HEK293 (cell line): ENCODE data around the gene KCNMA1.
A peak's percentile ranks its signal among the peaks of the same experiment; 100 is the strongest.

ENCODE experiments used
- FEZF1 ChIP-seq: fragments of 450-650 bp; formaldehyde crosslinking; IDR thresholded peaks from 2 replicates; pipeline ENCODE4 v1.5.1; 2016; ENCODE audit warnings: missing biosample characterization, missing genetic modification characterization
- GLI2 ChIP-seq: fragments of 450-650 bp; formaldehyde crosslinking; IDR thresholded peaks from 2 replicates; pipeline ENCODE4; 2017; ENCODE audit warnings: missing biosample characterization, missing genetic modification characterization, low read depth, borderline replicate concordance
- IKZF3 ChIP-seq: fragments of 450-650 bp; IDR thresholded peaks from 2 replicates; pipeline ENCODE4 v1.5.0; 2018; ENCODE audit warnings: missing biosample characterization, mild to moderate bottlenecking, missing genetic modification characterization, moderate library complexity
- KLF10 ChIP-seq: fragments of 450-650 bp; IDR thresholded peaks from 2 replicates; pipeline ENCODE4 v1.5.1; 2018; ENCODE audit warnings: missing biosample characterization, mild to moderate bottlenecking, missing genetic modification characterization
- KLF7 ChIP-seq: fragments of 450-650 bp; formaldehyde crosslinking; IDR thresholded peaks from 2 replicates; pipeline ENCODE4 v1.5.1; 2016; ENCODE audit warnings: missing biosample characterization, missing genetic modification characterization, borderline replicate concordance
- MZF1 ChIP-seq: fragments of 450-650 bp; formaldehyde crosslinking; IDR thresholded peaks from 2 replicates; pipeline ENCODE4 v1.5.1; 2017; ENCODE audit warnings: missing biosample characterization, missing genetic modification characterization, borderline replicate concordance
- OSR2 ChIP-seq: fragments of 450-650 bp; formaldehyde crosslinking; IDR thresholded peaks from 2 replicates; pipeline ENCODE4 v1.5.1; 2016; ENCODE audit warnings: missing biosample characterization, missing genetic modification characterization
- OVOL3 ChIP-seq: fragments of 450-650 bp; formaldehyde crosslinking; IDR thresholded peaks from 2 replicates; pipeline ENCODE4 v1.5.1; 2016; ENCODE audit warnings: missing biosample characterization, missing genetic modification characterization
- PRDM4 ChIP-seq: fragments of 450-650 bp; formaldehyde crosslinking; IDR thresholded peaks from 2 replicates; pipeline ENCODE4 v1.5.1; 2017; ENCODE audit warnings: missing biosample characterization, missing genetic modification characterization
- SCRT1 ChIP-seq: fragments of 450-650 bp; formaldehyde crosslinking; IDR thresholded peaks from 2 replicates; pipeline ENCODE4 v1.5.1; 2016; ENCODE audit warnings: missing biosample characterization, missing genetic modification characterization, borderline replicate concordance
- SCRT2 ChIP-seq: fragments of 450-650 bp; formaldehyde crosslinking; IDR thresholded peaks from 2 replicates; pipeline ENCODE4 v1.5.1; 2016; ENCODE audit warnings: missing biosample characterization, missing genetic modification characterization
- TSHZ1 ChIP-seq: fragments of 450-650 bp; formaldehyde crosslinking; IDR thresholded peaks from 2 replicates; pipeline ENCODE4 v1.5.1; 2016; ENCODE audit warnings: missing biosample characterization, missing genetic modification characterization, borderline replicate concordance
- ZBTB1 ChIP-seq: fragments of 450-650 bp; formaldehyde crosslinking; IDR thresholded peaks from 2 replicates; pipeline ENCODE4 v1.5.1; 2016; ENCODE audit warnings: missing biosample characterization, missing genetic modification characterization
- ZBTB11 ChIP-seq: fragments of 450-650 bp; formaldehyde crosslinking; conservative IDR thresholded peaks from 2 replicates; pipeline ENCODE4 v1.5.1; 2016; ENCODE audit warnings: low read depth, missing biosample characterization, missing genetic modification characterization
- ZBTB17 ChIP-seq: fragments of 450-650 bp; formaldehyde crosslinking; IDR thresholded peaks from 2 replicates; pipeline ENCODE4 v1.5.1; 2016; ENCODE audit warnings: missing biosample characterization, missing genetic modification characterization
- ZBTB8A ChIP-seq: fragments of 450-650 bp; formaldehyde crosslinking; IDR thresholded peaks from 2 replicates; pipeline ENCODE4 v1.5.1; 2016; ENCODE audit warnings: missing biosample characterization, missing genetic modification characterization
- ZIC2 ChIP-seq: fragments of 450-650 bp; formaldehyde crosslinking; IDR thresholded peaks from 2 replicates; pipeline ENCODE4 v1.5.1; 2016; ENCODE audit warnings: missing biosample characterization, missing genetic modification characterization
- ZNF10 ChIP-seq: fragments of 450-650 bp; formaldehyde crosslinking; IDR thresholded peaks from 2 replicates; pipeline ENCODE4 v1.5.1; 2017; ENCODE audit warnings: missing biosample characterization, missing genetic modification characterization
- ZNF2 ChIP-seq: fragments of 450-650 bp; formaldehyde crosslinking; IDR thresholded peaks from 2 replicates; pipeline ENCODE4 v1.5.1; 2016; ENCODE audit warnings: missing biosample characterization, missing genetic modification characterization
- ZNF324 ChIP-seq: fragments of 450-650 bp; formaldehyde crosslinking; IDR thresholded peaks from 2 replicates; pipeline ENCODE4 v1.5.1; 2016; ENCODE audit warnings: missing biosample characterization, missing genetic modification characterization
- ZNF341 ChIP-seq: fragments of 450-650 bp; formaldehyde crosslinking; IDR thresholded peaks from 2 replicates; pipeline ENCODE4; 2016; ENCODE audit warnings: low read depth, missing biosample characterization, missing genetic modification characterization
- ZNF501 ChIP-seq: fragments of 450-650 bp; formaldehyde crosslinking; IDR thresholded peaks from 2 replicates; pipeline ENCODE4 v1.5.1; 2016; ENCODE audit warnings: missing biosample characterization, missing genetic modification characterization
- ZNF596 ChIP-seq: fragments of 450-650 bp; IDR thresholded peaks from 2 replicates; pipeline ENCODE4 v1.5.0; 2018; ENCODE audit warnings: missing biosample characterization, mild to moderate bottlenecking, missing genetic modification characterization, moderate library complexity
- ZNF610 ChIP-seq: fragments of 450-650 bp; formaldehyde crosslinking; IDR thresholded peaks from 2 replicates; pipeline ENCODE4 v1.5.1; 2016; ENCODE audit warnings: missing biosample characterization, missing genetic modification characterization, borderline replicate concordance
- ZNF785 ChIP-seq: fragments of 450-650 bp; formaldehyde crosslinking; IDR thresholded peaks from 2 replicates; pipeline ENCODE4 v1.5.1; 2016; ENCODE audit warnings: missing biosample characterization, missing genetic modification characterization
- ZSCAN30 ChIP-seq: fragments of 450-650 bp; IDR thresholded peaks from 2 replicates; pipeline ENCODE4 v1.5.1; 2018; ENCODE audit warnings: missing biosample characterization, mild to moderate bottlenecking, missing genetic modification characterization, moderate library complexity
- TF ChIP-seq, protein P1 (sequence below): fragments of 450-650 bp; formaldehyde crosslinking; IDR thresholded peaks from 2 replicates; pipeline ENCODE4 v1.5.1; 2016; ENCODE audit warnings: missing biosample characterization, missing genetic modification characterization
- TF ChIP-seq, protein P2 (sequence below): fragments of 450-650 bp; formaldehyde crosslinking; IDR thresholded peaks from 2 replicates; pipeline ENCODE4 v1.5.1; 2016; ENCODE audit warnings: missing biosample characterization, missing genetic modification characterization

The KCNMA1 gene

DNA sequence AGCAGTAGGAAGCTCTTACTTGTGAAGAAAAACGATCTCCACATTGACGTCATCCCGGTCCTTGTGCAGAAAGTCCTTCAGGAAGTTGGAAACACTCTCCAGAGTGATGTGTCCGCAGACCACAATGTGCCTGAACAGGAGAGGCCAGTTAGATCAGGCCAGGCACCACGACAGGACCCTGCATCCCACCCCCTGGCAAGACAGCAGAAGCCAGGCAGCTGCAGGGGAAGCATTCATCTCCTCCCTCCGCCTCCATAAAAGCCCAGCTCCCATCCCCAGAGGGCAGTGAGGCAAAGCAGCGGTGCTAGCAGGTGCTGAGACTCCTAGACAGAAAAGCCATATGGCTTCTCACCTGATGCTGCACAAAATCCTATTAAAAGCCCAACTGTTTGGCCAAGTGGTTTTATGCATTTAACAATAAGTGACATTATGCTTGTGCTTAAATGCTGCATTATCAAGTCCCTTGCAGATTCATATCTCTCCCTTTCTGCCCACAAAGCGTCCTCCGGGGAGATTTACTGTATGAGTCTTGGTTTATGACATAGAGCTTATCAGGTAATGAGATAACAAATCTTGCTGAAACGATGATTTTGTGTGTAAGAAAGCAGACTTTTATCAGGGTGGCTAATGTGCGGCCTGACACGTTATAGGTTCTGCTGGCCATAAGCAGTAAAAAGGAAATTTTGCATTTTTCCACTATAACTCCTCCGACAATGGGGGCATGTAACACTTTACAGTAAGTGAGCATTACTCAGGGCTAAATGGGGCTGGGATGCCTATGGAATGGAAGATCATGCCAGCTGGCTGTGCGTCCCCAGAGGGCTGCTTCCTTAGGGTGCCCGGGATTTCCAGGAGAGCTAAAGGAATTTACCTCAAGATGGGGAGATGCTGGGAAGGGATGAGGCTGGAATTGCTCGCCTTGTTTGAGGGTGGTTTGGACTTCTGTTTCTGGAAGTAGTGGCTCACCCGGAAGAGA, 546.9 kb downstream of the KCNMA1 start (continued):
- TF ChIP-seq ZBTB11 (tag by site-specific recombination), result peak; percentile 25; the same call in 1 of the 2 replicates
- TF ChIP-seq OVOL3 (tag by site-specific recombination), result peak; percentile 71; the same call in 1 of the 2 replicates
- peak; percentile 46; the same call in 1 of the 2 replicates for TF ChIP-seq ZNF596 (tag by site-specific recombination)
- no peak for TF ChIP-seq ZBTB17 (tag by site-specific recombination)
- peak; percentile 74 for TF ChIP-seq SCRT2 (tag by site-specific recombination)
- peak; percentile 20; the same call in 1 of the 2 replicates for TF ChIP-seq KLF7
- peak; percentile 42; the same call in 1 of the 2 replicates for TF ChIP-seq MZF1
- peak; percentile 44; the same call in 1 of the 2 replicates for TF ChIP-seq ZNF501
- peak; percentile 98 for TF ChIP-seq SCRT1 (tag by site-specific recombination)
- peak; percentile 65; the same call in 1 of the 2 replicates for TF ChIP-seq ZSCAN30 (tag by site-specific recombination)
- TF ChIP-seq GLI2 (tag by site-specific recombination), result 0 out of 2 replicates have a peak, but pooled peaks have one; percentile 49
- TF ChIP-seq, protein P1, sequence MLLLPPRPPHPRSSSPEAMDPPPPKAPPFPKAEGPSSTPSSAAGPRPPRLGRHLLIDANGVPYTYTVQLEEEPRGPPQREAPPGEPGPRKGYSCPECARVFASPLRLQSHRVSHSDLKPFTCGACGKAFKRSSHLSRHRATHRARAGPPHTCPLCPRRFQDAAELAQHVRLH, result peak; percentile 57
- peak; percentile 55 for TF ChIP-seq ZNF341 (tag by site-specific recombination)
- peak; percentile 29; the same call in 1 of the 2 replicates for TF ChIP-seq PRDM4 (tag by site-specific recombination)
- TF ChIP-seq FEZF1 (tag by site-specific recombination), result peak; percentile 93
- TF ChIP-seq OSR2 (tag by site-specific recombination), result peak; percentile 82
- peak; percentile 70; the same call in 1 of the 2 replicates for TF ChIP-seq TSHZ1 (tag by site-specific recombination)
- peak; percentile 32; the same call in 1 of the 2 replicates for TF ChIP-seq ZIC2 (tag by site-specific recombination)
- TF ChIP-seq ZBTB8A (tag by site-specific recombination), result 0 out of 2 replicates have a peak, but pooled peaks have one; percentile 13
- no peak for TF ChIP-seq ZNF610 (tag by site-specific recombination)
- 0 out of 2 replicates have a peak, but pooled peaks have one; percentile 29 for TF ChIP-seq KLF10 (tag by site-specific recombination)
- TF ChIP-seq, protein P2, sequence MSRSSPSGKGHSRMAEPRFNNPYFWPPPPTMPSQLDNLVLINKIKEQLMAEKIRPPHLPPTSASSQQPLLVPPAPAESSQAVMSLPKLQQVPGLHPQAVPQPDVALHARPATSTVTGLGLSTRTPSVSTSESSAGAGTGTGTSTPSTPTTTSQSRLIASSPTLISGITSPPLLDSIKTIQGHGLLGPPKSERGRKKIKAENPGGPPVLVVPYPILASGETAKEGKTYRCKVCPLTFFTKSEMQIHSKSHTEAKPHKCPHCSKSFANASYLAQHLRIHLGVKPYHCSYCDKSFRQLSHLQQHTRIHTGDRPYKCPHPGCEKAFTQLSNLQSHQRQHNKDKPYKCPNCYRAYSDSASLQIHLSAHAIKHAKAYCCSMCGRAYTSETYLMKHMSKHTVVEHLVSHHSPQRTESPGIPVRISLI (tag by site-specific recombination), result no peak
- TF ChIP-seq ZNF2 (tag by site-specific recombination), result no peak
- TF ChIP-seq IKZF3 (tag by site-specific recombination), result 0 out of 2 replicates have a peak, but pooled peaks have one; percentile 62
- peak; percentile 88 for TF ChIP-seq ZNF10 (tag by site-specific recombination)
- no peak for TF ChIP-seq ZNF324 (tag by site-specific recombination)
- 0 out of 2 replicates have a peak, but pooled peaks have one; percentile 17 for TF ChIP-seq ZBTB1
- no peak for TF ChIP-seq ZNF785 (tag by site-specific recombination)
